ENCODE results near the gene RCOR2.

GRCh38 chr11:63890368-63890767 lies 26.6 kb downstream of the RCOR2 start:
- TF ChIP-seq POLR2A (IDR thresholded peaks at IDR 0.05; ENCODE audit: low read length) = no peak
- no peak for TF ChIP-seq GATA1 (IDR thresholded peaks at IDR 0.05; ENCODE audit: low read depth, low read length)

Data from erythroblast (primary cell).